HepG2 (cell line): ENCODE measurements around the gene ANKRD29. TPM values are rescaled to one million over a fixed set of nuclear protein-coding genes. Genes with fewer than 3 reads are reported as not detected.

ENCODE experiments used
- ATAC-seq: fragments of 200-7000 bp; cut with Tn5 transposase; 3 replicates; pipeline ENCODE4 v1.9.1; 2020; ENCODE audit warnings: mild to moderate bottlenecking, moderate library complexity
- BruUV-seq: library from RNA; stranded (reverse); fragments of 400-500 nt; replicated peaks from 2 replicates; lab custom pipeline; 2021; lab: Mats Ljungman, UMichigan
- CTCF ChIA-PET: fragments of 300-600 bp; formaldehyde crosslinking; extraction: SDS; loops from one replicate; lab custom pipeline; 2021; ENCODE audit warnings: low total read pairs, inconsistent platforms, low intra/inter-chr PET ratio; lab: Yijun Ruan, JAX
- POLR2A ChIA-PET: fragments of 350-600 bp; sonication (Branson Sonifier 250); formaldehyde crosslinking; loops from one replicate; lab custom pipeline; 2020; ENCODE audit warnings: antibody characterized with exemption, inconsistent platforms; lab: Yijun Ruan, JAX
- DNase-seq: peaks from one replicate; pipeline ENCODE4 v3.0.0-alpha.2; 2015; ENCODE audit warnings: low spot score
- FAIRE-seq: peaks from 3 replicates; lab custom pipeline; 2011; peaks lifted over from hg19 to GRCh38; lab: Jason Lieb, UNC
- H2AFZ ChIP-seq: one replicate; pipeline ENCODE4 v1.6.1; 2011; ENCODE audit warnings: low read length, inconsistent platforms
- H3K27ac ChIP-seq: fragments of 300-600 bp; 3 replicates; pipeline ENCODE4 v1.8.0; 2011; ENCODE audit warnings: mixed run types, mild to moderate bottlenecking, mixed read lengths, low read length, inconsistent platforms; ENCODE audit not compliant: insufficient read depth; ENCODE audit errors: extremely low read length
- H3K27me3 ChIP-seq, 2 experiments: fragments of 200-600 bp in 1 of 2; 2 replicates in 1 of 2; 3 replicates in 1 of 2; pipeline versions ENCODE4 v1.6.0 to v1.8.0; 2011; ENCODE audit warnings: low read length in 2 of 2, mild to moderate bottlenecking in 2 of 2, moderate library complexity in 2 of 2, inconsistent platforms in 1 of 2; ENCODE audit not compliant: insufficient read depth in 2 of 2, control insufficient read depth in 1 of 2
- H3K36me3 ChIP-seq, 2 experiments: fragments of 200-600 bp in 1 of 2; replicated peaks in 1 of 2; 2 replicates in 1 of 2; 3 replicates in 1 of 2; pipeline versions ENCODE4 v1.5.1 to v1.8.0; 2011; ENCODE audit warnings: low read length in 2 of 2, inconsistent platforms in 1 of 2; ENCODE audit not compliant: insufficient read depth in 2 of 2, control insufficient read depth in 1 of 2
- H3K4me1 ChIP-seq: 2 replicates; pipeline ENCODE4 v1.5.1; 2012; ENCODE audit warnings: low read length, inconsistent platforms; ENCODE audit not compliant: insufficient read depth
- H3K4me2 ChIP-seq: 2 replicates; pipeline ENCODE4 v1.6.0; 2011; ENCODE audit warnings: low read depth, low read length, inconsistent platforms
- H3K4me3 ChIP-seq, 3 experiments: fragments of 200-600 bp in 1 of 3; sonication (generic), shearing (Covaris generic) in 1 of 3; replicated peaks in 1 of 3; 2 replicates each; pipeline ENCODE4 v1.5.1; 2011 to 2016; ENCODE audit warnings: low read length in 3 of 3, inconsistent platforms in 2 of 3, low read depth in 2 of 3, mild to moderate bottlenecking in 2 of 3, control low read depth in 1 of 3, mixed read lengths in 1 of 3; ENCODE audit not compliant: insufficient read depth in 1 of 3
- H3K79me2 ChIP-seq: one replicate; pipeline ENCODE4 v1.6.1; 2011; ENCODE audit warnings: low read length, inconsistent platforms; ENCODE audit not compliant: insufficient read depth
- H3K9ac ChIP-seq: 2 replicates; pipeline ENCODE4 v1.6.0; 2011; ENCODE audit warnings: mild to moderate bottlenecking, low read depth, low read length, inconsistent platforms; ENCODE audit not compliant: insufficient read depth
- H3K9me3 ChIP-seq: 2 replicates; pipeline ENCODE4 v1.5.1; 2012; ENCODE audit warnings: mild to moderate bottlenecking, low read length
- H4K20me1 ChIP-seq: 2 replicates; pipeline ENCODE4 v1.6.0; 2011; ENCODE audit warnings: inconsistent platforms, mild to moderate bottlenecking, low read length, moderate library complexity; ENCODE audit not compliant: insufficient read depth
- GLI4 ChIP-seq: sonication (generic); formaldehyde crosslinking; IDR thresholded peaks from 2 replicates; pipeline ENCODE4 v1.5.1; 2020; ENCODE audit warnings: missing genetic modification reagents, mild to moderate bottlenecking, moderate library complexity, borderline replicate concordance
- GTF2F1 ChIP-seq: fragments of 150-350 bp; IDR thresholded peaks from 2 replicates; pipeline ENCODE4 v1.6.1; 2014; ENCODE audit warnings: low read length
- HHEX ChIP-seq: IDR thresholded peaks from 2 replicates; pipeline ENCODE4 v1.6.1; 2016; ENCODE audit warnings: control low read depth
- PCBP1 ChIP-seq: fragments of 200-400 bp; formaldehyde crosslinking; IDR thresholded peaks from 2 replicates; pipeline ENCODE4 v1.6.1; 2017; ENCODE audit warnings: mild to moderate bottlenecking, low read depth, low read length, borderline replicate concordance
- PRMT3 ChIP-seq: sonication (generic); formaldehyde crosslinking; IDR thresholded peaks from 2 replicates; pipeline ENCODE4 v1.8.1; 2022; ENCODE audit warnings: low read depth, mild to moderate bottlenecking, moderate library complexity, missing genetic modification reagents, borderline replicate concordance
- RFX3 ChIP-seq: IDR thresholded peaks from 2 replicates; pipeline ENCODE4 v1.6.1; 2016; ENCODE audit warnings: missing biosample characterization, missing genetic modification reagents
- SMAD9 ChIP-seq: sonication (generic); formaldehyde crosslinking; IDR thresholded peaks from 2 replicates; pipeline ENCODE4 v1.5.1; 2020; ENCODE audit warnings: mild to moderate bottlenecking, missing genetic modification reagents
- XBP1 ChIP-seq: sonication (generic); formaldehyde crosslinking; IDR thresholded peaks from 2 replicates; pipeline ENCODE4 v1.5.0; 2020; ENCODE audit warnings: missing genetic modification reagents
- ZBTB38 ChIP-seq: sonication (generic); formaldehyde crosslinking; IDR thresholded peaks from 2 replicates; pipeline ENCODE4 v1.5.1; 2020; ENCODE audit warnings: mild to moderate bottlenecking, missing genetic modification reagents
- ZNF354B ChIP-seq: sonication (generic); formaldehyde crosslinking; IDR thresholded peaks from 2 replicates; pipeline ENCODE4 v1.8.0; 2022; ENCODE audit warnings: mild to moderate bottlenecking, missing genetic modification reagents
- ZNF468 ChIP-seq: sonication (generic); formaldehyde crosslinking; IDR thresholded peaks from 2 replicates; pipeline ENCODE4 v1.8.0; 2022; ENCODE audit warnings: mild to moderate bottlenecking, moderate library complexity, missing genetic modification reagents
- ZNF572 ChIP-seq: sonication (generic); formaldehyde crosslinking; IDR thresholded peaks from 2 replicates; pipeline ENCODE4 v1.5.1; 2020; ENCODE audit warnings: mild to moderate bottlenecking, missing genetic modification reagents
- ZNF782 ChIP-seq: sonication (generic); formaldehyde crosslinking; IDR thresholded peaks from 2 replicates; pipeline ENCODE4 v1.4.0; 2020; ENCODE audit warnings: missing genetic modification reagents, mild to moderate bottlenecking, borderline replicate concordance
- WGBS: methylation state at CpG from one replicate; pipeline ENCODE4 v1.1.6; 2017; ENCODE audit warnings: low lambda C conversion rate; 5-methylcytosine and 5-hydroxymethylcytosine counted together
- in situ Hi-C: cut with HindIII; loops from 2 replicates; pipeline ENCODE4 v1.10.0; 2017; ENCODE audit warnings: low pct_unique_long_range_greater_than_20kb; ENCODE audit not compliant: extremely low pct_ligation_motif_present
- intact Hi-C: fragments of 100-400 bp; cut with micrococcal nuclease; formaldehyde crosslinking; loops from one replicate; pipeline ENCODE4 v1.10.0; 2022; ENCODE audit not compliant: unreplicated experiment
- polyA plus RNA-seq, 8 experiments: library from polyadenylated mRNA; depleted of rRNA in 3 of 8; stranded (reverse) in 7 of 8; unstranded in 1 of 8; fragments of >200 nt; fragmentation: Illumina TruSeq in 4 of 8; extraction: Trizol in 4 of 8; gene quantifications; 2 replicates each; pipeline versions ENCODE4 v1.2.1 to v1.2.3, GENCODE V29; 2011 to 2016; ENCODE audit warnings: low read depth in 4 of 8, missing spikeins in 1 of 8, mixed read lengths in 1 of 8; ENCODE audit not compliant: insufficient read depth in 1 of 8
- total RNA-seq, 5 experiments: library from RNA; depleted of rRNA; stranded (reverse); fragments of >200 nt; fragmentation: Illumina TruSeq; extraction: Trizol; gene quantifications; 2 replicates each; pipeline ENCODE4 v1.2.3, GENCODE V29; 2016; ENCODE audit warnings: low read depth in 1 of 5

ANKRD29 gene
- total and polyA plus RNA-seq, 2 of the 13 experiments (the other 11 are each of a cell fraction or from before 2014, with no cell fraction given) = not detected

DNA sequence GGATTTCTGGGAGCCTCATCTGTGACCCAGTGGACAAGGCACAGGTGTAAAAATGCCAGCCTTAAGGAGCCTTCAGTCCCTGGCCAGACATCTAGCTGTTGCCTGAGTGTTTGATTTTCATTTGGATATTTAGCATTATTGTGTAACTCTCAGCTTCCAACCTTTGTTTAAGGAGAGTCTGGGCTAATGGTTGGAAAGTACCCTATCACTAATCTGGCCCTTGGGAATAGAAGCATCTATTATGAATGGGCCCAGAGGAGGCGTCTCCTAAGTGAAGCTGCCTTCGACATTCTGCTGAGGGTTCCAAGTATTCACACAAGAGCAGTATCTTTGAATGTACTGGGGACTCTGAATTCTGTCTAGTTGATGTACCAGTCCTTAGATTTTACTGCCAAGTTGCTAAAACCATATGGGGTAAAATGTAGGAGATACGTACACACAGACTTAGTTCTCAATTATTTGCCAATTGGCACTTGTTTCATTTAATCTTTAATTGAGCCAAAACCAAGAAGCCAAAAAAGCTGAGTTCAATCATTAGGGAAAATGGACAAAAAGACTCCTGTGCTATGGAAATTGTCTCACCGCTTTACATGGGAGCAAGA, 7.2 kb upstream of the ANKRD29 start:
- Histone ChIP-seq H3K79me2 (no peaks in the 10 kb centered on the region), H3K36me3 (no peaks in the 10 kb centered on the region), H3K9me3 (no peaks in the 10 kb centered on the region), H3K9ac (no peak overlapping the region), H3K4me3 (no peak overlapping the region), H3K27ac (no peak overlapping the region), H3K4me2 (no peak overlapping the region), H3K4me1 (no peaks in the 10 kb centered on the region), H4K20me1 (no peaks in the 10 kb centered on the region), H2AFZ (no peak overlapping the region), H3K27me3 (peaks cover 0 to 12% of the 10 kb centered on the region in 2 experiments; a peak in 2 of 5 replicates)
- no peak for ATAC-seq
- POLR2A ChIA-PET = no interaction called here
- CTCF ChIA-PET = no interaction called here
- 17% methylated on average over 4 of the region's 4 CpGs for WGBS
- BruUV-seq = no TSS peak
- no peak for DNase-seq
- in situ Hi-C loops = no loop called here
- FAIRE-seq = no peak
- intact Hi-C loops = no loop called here
- TF ChIP-seq XBP1 (CRISPR knock-in tag) = no peak
- TF ChIP-seq ZNF572 (CRISPR knock-in tag) = no peak

DNA sequence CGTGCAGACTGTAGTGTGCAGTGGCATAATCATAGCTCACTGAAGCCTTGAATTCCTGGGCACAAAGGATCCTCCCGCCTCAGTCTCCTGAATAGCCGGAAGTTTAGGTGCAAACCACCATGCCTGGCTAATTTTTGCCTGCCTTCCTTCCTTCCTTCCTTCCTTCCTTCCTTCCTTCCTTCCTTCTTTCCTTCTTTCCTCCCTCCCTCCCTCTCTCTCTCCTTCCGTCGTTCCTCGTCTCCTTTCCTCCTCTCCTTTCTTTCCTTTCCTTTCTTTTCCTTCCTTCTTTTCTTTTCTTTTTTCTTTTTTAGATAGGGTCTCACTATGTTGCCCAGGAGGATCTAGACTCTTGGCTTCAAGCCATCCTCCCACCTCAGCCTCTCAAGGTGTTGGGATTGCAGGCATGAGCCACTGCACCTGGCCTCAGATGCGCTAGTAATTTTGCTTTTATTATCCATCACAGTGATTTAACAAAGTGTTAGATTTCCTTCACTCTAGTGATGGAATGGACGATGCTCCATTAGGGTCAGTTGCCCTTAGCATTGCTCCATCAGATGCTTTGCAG, 6.6 kb upstream of the ANKRD29 start:
- no peaks in the 10 kb centered on the region for H3K9me3 ChIP-seq
- no peak overlapping the region for H3K4me3 ChIP-seq
- H3K4me2 ChIP-seq = no peak overlapping the region
- WGBS = 36% methylated on average over 8 of the region's 8 CpGs
- H3K4me1 ChIP-seq = no peaks in the 10 kb centered on the region
- intact Hi-C loops (no loop called here), in situ Hi-C loops (no loop called here)
- H4K20me1 ChIP-seq = no peaks in the 10 kb centered on the region
- FAIRE-seq (no peak), DNase-seq (no peak), ATAC-seq (no peak)
- ChIA-PET POLR2A (no interaction called here), CTCF (no interaction called here)
- no peaks in the 10 kb centered on the region for H3K36me3 ChIP-seq
- H3K79me2 ChIP-seq = no peaks in the 10 kb centered on the region
- no peak overlapping the region for H2AFZ ChIP-seq
- peaks cover 0 to 12% of the 10 kb centered on the region in 2 experiments; a peak in 2 of 5 replicates for H3K27me3 ChIP-seq
- H3K9ac ChIP-seq = no peak overlapping the region
- no TSS peak for BruUV-seq
- TF ChIP-seq ZNF468 (CRISPR knock-in tag) = no peak
- no peak for TF ChIP-seq ZNF354B (CRISPR knock-in tag)
- TF ChIP-seq HHEX (CRISPR knock-in tag) = no peak
- no peak for TF ChIP-seq RFX3
- no peak for TF ChIP-seq PCBP1
- TF ChIP-seq ZBTB38 (CRISPR knock-in tag) = no peak
- TF ChIP-seq GLI4 (CRISPR knock-in tag) = no peak
- TF ChIP-seq SMAD9 (CRISPR knock-in tag) = no peak
- TF ChIP-seq PRMT3 (CRISPR knock-in tag) = no peak
- TF ChIP-seq GTF2F1 = no peak
- TF ChIP-seq ZNF782 = no peak
- H3K27ac ChIP-seq = no peak overlapping the region
